Astrocyte of the cerebellum (primary cell): ENCODE measurements around the gene GRID1.

ENCODE experiments used
- DNase-seq: peaks from one replicate; pipeline ENCODE4 v3.0.0-alpha.2; 2011; ENCODE audit warnings: low read depth
- H3K4me3 ChIP-seq: 2 replicates; pipeline ENCODE4 v1.5.1; 2011; ENCODE audit warnings: mild to moderate bottlenecking, low read depth, low read length, moderate library complexity
- in situ Hi-C: cut with HindIII; loops from 2 replicates; pipeline ENCODE4 v1.10.0; 2017; ENCODE audit warnings: low sequenced_read_pairs
- TF ChIP-seq, protein P1 (sequence below): IDR thresholded peaks from 2 replicates; pipeline ENCODE4 v1.5.1; 2012; ENCODE audit warnings: low read length, low read depth, moderate library complexity, mild to moderate bottlenecking; ENCODE audit errors: missing control alignments

Gene GRID1

DNA sequence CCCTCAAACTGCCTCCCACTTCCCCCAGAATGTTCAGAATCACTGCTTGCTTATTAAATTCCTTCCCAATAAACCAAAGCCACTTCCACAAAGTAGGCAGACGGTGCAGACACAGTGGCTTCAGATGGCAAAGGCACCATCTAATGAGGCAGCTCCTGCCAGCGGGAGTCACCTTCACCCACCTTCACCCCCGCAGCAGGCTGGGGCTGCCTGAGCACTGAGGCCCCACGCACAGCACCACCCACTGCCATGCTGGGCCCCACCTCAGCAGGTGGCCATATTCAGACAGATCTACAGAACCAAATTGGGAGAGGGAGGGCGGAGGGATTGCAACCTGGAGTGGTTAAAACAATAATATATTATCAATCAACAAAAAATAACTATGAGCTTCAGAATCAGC is 118.5 kb downstream of the GRID1 start:
- H3K4me3 ChIP-seq: no peak overlapping the region
- in situ Hi-C loops: no loop called here
- TF ChIP-seq, protein P1, sequence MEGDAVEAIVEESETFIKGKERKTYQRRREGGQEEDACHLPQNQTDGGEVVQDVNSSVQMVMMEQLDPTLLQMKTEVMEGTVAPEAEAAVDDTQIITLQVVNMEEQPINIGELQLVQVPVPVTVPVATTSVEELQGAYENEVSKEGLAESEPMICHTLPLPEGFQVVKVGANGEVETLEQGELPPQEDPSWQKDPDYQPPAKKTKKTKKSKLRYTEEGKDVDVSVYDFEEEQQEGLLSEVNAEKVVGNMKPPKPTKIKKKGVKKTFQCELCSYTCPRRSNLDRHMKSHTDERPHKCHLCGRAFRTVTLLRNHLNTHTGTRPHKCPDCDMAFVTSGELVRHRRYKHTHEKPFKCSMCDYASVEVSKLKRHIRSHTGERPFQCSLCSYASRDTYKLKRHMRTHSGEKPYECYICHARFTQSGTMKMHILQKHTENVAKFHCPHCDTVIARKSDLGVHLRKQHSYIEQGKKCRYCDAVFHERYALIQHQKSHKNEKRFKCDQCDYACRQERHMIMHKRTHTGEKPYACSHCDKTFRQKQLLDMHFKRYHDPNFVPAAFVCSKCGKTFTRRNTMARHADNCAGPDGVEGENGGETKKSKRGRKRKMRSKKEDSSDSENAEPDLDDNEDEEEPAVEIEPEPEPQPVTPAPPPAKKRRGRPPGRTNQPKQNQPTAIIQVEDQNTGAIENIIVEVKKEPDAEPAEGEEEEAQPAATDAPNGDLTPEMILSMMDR: no peak
- no peak for DNase-seq

- no peak overlapping the region for H3K4me3 ChIP-seq
- no peak for DNase-seq
- in situ Hi-C loops: no loop called here
- TF ChIP-seq, protein P1: no peak
Observed at GRCh38 chr10:86247588-86247987, 119.0 kb downstream of the GRID1 start.

GRCh38 chr10:86247073-86247472 is 119.5 kb downstream of the GRID1 start:
- in situ Hi-C loops: no loop called here
- no peak for DNase-seq
- TF ChIP-seq, protein P1: no peak
- H3K4me3 ChIP-seq: no peak overlapping the region

DNA sequence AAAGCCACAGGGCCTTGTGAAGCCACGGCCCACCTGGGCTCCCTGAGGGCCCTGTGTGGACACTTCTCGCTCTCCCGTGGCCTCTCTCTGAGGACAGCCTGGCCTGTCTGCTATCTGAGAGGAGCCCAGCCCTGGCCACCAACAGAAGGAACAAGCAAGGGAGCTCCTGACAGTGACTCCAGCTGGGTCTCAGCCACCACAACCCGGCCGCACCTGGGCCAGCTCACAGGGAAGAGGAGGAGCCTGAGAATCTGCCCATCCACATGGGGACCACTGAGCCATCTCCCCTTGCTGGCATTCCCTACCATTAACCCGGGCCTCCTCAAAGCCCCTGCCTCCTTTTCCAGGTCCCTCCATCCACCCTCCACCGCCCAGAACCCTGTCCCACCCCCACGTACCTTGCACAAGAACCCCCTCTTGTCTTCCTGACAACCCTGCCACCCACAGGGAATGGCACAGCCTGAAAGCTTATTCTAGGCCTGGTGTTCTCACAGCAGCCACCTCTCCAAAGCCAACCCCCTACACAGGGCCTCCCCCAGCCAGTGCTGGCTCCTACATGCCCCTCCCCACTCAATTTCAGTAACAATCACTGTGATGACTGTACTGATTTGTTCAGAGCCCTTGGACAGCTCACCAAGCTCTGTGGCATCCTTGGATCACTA is 120.2 kb downstream of the GRID1 start:
- no peak for DNase-seq
- H3K4me3 ChIP-seq: no peak overlapping the region
- TF ChIP-seq, protein P1: no peak
- in situ Hi-C loops: no loop called here

GRCh38 chr10:86245015-86245394 is 121.6 kb downstream of the GRID1 start:
- DNase-seq: no peak
- H3K4me3 ChIP-seq: no peak overlapping the region
- in situ Hi-C loops: no loop called here
- TF ChIP-seq, protein P1: no peak

- TF ChIP-seq, protein P1: no peak
- DNase-seq: no peak
- in situ Hi-C loops: no loop called here
- no peak overlapping the region for H3K4me3 ChIP-seq
Observed at GRCh38 chr10:86244297-86245014, 122.1 kb downstream of the GRID1 start.
